HG02759 (cell line): ENCODE data around the gene CYB561.

ENCODE experiments used
- ATAC-seq: cut with Tn5 transposase; IDR thresholded peaks from one replicate; pipeline ENCODE4 v1.9.1; 2021; ENCODE audit warnings: mild to moderate bottlenecking, moderate library complexity; ENCODE audit not compliant: unreplicated experiment

The CYB561 gene

DNA sequence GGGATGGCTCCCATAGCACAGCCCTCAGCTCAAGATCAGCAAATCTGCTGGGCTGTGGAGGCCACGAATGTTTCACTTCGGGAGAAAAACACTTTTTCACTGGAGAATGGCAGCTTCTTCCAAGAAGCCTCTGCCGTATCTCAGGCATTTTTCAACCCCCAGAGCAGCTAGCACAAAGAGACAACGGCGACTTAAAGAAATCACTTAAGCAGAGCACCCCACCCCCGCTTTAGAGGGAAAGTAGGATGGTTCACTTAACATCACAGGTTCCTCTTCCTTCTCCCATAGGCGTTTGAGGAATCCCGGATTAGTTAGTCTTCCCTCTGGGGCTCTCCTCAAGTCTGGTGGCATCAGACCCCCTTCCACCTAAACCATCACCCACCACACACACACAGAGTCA, 27.6 kb downstream of the CYB561 start:
- ATAC-seq, result no peak

DNA sequence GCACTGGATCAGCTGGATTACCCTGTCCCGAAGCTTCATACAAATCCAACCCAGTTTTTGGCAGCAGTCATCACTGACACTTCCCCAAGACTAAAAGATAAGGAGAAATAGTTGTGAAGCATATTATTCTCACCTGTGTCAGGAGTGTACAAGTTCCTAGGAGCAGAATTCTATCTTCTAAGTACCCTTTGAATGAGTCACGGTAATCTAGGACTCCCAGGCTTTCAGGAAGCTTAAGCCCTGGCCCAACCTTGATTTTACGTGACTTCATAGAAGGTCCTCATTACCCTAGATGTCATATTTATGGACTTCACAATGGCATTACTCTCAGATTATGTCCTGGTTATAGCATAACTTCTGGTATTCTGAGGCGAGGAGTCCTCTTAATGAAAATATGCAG, 31.9 kb downstream of the CYB561 start:
- no peak for ATAC-seq

DNA sequence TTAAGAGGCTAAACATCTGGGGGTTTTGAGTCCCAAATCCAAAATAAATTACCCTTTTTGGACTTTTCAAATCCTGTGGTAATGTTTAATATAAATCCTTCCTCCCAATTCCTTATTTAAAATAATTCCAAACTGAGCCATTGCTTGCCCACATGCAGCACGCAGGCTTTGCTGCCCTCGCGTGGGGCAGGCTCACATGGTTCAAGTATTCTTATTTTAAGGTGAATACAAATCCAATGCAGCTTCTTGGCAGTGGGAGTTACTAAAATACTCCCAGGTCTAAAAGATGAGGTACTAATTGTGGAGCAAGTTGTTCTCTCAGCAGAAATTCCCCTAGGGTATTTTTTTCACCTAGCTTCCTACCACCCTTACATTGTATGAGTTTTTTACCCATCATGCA, 33.0 kb downstream of the CYB561 start:
- no peak for ATAC-seq

DNA sequence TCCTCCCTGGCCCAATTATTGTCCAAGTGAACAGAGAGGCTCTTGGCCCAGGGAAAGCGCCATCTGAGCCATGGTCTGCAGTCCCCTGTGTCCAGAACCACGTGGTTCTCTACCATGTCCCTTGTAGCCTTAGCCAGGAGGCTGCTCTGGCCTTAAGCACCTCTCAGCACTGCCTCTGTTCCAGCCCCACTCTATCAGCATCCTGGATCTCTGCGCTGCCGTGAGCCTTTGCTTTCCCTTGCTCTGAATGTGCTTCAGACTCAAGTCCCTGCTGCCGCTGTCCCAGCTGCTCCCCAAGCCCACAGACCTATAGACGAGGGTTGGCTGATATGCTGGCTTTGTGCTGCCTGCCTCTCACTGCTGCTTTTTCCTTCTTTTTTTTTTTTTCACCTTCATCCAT, 33.9 kb downstream of the CYB561 start:
- ATAC-seq, result no peak

DNA sequence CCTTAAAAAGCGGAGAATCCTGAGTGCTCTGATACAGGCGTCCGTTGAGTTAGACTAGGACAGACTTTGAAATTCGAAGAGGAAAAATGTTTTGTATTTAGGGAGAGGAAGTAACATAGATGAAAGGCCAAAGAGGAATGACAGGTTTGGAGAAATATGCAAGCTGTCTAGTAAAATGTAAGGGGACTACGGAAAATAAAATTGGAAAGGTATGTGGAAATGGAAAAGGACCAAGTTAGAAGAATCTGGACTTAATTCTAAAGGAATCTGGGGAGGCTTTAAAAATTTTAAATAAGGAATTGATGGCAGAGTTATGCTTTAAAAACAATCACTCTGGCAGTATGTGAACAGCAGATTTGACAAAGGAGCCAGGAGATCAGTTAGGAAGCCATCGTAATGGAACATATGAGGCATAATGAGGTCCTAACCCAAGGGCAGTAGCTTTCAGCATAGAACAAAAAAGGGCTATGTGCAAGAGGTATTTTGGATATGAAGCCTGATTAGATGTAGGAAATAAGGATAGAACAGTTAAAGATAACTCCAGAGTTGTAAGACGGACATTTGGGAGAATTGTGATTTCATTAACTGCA, 38.3 kb downstream of the CYB561 start:
- no peak for ATAC-seq

DNA sequence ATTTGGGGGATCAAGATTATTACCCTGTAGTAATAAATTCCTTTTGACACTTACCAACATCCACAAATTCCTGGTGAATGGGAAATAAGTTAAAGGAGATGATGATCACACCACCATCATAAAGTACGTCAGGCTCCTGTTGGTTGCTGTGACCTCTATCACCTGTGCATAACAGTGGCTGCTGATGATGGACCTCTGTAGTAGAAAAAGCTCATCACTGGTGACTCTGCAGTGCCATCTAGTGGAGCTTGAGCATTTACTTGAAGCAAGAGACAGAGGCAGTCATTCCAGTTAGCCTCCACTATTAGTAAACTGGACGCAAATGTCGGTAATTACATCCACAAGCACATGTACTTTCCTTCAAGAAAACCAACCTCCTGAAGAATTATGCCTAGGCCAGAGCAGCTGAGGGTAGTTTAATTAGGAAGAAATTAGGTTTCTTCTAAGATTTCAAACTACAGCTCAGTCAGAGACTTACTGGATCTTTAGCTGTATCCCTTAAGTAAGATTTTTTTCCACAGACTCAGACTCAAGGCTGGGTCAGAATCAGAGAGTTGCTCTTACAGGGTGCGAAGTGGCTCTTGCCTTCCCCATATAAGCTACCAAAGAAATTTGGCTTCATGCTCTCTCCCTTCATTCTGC, 39.3 kb downstream of the CYB561 start:
- peak; percentile 71 for ATAC-seq

DNA sequence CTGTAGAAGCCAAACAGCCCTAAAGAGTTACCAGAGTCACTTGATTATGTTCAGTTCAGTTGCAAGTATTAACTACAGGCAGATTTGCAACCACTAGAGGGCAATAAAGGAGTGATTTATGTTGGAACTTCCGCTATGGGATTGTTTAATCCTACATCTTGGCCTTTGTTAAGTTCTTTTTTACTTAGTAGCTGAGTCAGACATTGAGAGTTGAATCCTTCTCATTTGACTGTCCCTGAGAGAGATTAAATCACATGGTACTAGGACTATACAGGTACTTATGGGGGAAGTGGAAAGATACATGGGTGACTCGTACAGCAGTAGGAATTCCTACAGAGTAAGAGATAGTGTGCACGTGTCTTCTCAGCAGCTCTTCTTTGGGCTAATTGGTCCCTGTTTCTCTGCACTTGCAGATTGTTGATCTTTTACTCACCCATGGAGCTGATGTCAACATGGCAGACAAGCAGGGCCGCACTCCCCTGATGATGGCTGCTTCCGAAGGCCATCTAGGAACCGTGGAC, 40.3 kb downstream of the CYB561 start:
- no peak for ATAC-seq

DNA sequence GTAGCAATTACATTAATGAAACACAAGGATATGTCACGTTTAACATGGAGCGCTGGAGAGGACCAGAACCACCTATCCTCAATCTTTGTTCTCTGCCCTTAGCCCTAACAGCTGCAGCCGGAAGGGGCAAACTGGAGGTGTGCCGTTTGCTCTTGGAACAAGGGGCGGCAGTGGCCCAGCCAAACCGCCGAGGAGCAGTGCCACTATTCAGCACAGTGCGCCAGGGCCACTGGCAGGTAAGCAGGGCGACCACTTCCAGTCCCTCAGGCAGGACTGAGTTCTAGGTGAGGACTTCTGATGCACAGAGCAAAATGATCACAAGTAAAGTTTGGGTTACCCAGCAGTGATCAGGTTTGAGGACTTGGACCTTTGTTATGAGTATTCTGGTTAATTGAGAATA, 41.1 kb downstream of the CYB561 start:
- ATAC-seq, result no peak

DNA sequence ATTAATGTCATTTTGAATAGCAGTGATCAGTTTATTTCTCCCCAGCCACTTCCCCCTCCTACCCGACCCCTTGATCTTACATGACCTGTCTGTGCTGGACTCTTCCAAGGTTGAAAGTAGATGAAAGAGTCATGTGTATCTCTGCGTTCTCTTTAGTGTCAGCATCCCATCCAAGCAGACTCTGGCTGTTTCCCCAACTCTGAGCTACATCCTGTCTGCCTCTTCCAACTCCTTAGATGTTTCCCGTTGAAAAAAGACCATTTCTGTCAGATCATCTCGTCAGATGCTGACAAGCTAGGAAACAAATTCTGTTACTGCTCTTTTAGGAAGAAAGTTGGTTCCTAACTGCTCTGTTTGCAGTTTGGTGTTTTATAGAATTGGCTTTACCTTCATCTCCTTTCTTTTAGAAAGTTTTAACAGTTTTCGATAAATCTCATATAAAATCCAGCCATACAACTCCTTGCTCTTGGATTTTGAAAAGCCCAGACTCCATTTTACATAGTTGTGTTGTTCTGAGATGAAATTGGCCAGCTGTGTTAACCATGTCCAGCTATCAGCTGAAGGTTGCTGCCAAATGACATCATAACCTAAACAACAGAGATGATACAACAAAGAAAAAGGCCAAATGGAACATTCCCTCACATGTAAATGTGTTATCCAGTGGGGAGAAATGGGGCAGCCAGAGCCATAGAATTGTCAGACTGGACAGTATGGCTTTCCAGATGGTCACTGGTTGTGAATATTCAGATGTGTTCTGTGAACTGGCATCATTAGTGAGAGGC, 43.5 kb downstream of the CYB561 start:
- no peak for ATAC-seq

DNA sequence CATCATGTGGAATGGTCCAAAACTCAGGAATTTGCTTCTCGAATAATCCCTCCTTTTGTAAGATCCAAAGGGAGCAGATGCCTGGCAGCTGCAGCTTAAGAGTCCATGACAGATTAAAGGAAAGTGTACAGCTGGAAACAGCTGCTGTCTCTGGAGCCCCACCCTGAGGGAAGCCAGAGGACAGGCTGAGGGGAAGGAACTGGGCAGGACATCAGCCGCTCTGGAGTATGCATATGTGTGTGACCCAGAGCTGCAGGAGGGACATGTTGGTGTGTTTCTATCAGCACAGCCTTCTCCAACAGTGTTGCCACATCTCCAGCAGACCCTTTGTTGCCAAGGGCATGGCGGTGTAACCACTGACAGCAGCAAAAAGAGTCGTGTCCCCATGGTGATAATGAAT, 46.2 kb downstream of the CYB561 start:
- no peak for ATAC-seq

DNA sequence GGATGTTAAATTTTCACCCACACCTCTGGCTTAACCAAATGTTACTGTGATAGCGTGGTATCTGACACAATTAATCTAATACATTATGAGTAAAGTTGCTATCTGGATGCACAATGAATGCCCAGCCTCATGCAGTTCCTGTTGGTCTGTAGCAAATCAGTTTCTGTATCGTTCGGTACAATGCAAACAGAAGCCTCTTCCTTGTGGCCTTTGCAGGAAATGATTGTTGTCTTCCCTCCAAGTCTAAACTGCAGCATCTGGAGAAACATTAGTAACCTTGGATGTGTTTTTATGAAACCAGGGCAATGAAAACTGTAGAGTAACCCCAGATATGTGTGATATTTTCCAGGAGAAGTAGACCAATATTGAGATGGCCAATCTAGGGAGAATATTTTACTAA, 46.8 kb downstream of the CYB561 start:
- no peak for ATAC-seq

DNA sequence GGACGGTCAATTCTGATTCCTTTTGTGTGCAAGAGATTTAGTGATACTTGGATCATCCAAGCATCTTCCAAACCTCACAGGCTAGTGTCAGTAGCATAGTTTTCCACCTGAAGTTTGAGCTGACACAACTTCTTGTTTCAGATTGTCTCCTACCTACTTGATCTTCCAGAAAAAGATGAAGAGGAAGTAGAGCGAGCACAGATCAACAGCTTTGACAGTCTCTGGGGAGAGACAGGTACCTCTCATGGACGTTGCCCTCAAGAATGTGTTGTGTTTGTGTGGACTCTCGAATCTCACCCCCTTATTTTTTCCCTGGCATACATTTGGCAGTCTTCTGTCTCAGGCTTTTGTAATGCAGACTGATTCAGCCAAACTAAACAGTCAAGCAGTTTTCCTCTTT, 47.4 kb downstream of the CYB561 start:
- no peak for ATAC-seq

DNA sequence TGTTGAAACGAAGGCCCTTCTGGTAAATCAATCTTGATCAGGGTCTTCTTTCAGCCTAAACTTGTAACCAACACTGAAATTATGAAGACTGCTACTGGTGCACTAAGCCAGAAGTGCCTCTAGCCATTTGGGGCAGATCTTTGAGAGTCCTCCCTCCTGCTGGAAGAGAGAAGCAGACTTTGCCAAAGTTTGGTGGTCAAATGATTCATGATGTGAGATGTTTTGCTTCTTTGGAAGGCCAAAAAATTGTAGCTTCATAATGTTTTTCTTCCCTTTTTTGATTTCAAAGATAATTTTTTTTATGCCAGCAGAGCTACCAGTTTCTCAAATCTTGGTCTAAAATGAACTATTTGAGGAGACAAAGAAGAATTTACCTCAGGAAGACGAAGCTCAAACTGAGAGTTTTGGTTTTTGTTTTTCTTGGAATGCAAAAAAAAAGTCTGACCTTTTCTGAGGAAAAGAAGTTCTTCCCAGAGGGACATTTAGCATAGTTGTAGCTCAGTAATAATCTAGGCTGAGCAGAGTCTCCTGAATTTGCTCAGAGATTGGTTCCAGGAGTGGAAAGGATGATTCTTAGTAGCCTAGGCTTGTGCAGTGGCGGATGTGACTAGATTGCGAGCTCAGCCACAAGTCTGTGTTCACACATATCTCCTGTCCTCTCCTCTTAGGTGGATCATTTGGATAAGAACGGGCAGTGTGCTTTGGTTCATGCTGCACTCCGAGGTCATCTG, 50.9 kb downstream of the CYB561 start:
- ATAC-seq, result no peak

DNA sequence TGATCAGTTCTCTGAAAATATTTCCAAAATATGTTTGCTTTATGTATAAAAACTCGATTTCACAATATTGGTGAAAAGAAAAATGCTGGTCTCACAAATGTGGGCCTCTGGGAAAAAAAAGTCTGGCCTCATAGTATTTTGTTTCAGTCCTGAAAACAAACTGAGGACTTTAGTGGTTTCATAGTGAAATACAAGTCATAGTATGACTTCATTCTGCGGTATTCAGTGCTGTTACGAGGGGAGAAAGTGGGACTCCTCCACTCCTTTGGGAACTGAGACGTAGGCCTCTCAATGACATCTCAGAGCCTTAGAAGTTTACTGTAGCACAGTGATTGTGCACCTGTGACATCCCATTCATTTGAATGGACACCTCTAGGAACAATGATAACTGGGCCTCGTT, 56.0 kb downstream of the CYB561 start:
- ATAC-seq, result no peak

DNA sequence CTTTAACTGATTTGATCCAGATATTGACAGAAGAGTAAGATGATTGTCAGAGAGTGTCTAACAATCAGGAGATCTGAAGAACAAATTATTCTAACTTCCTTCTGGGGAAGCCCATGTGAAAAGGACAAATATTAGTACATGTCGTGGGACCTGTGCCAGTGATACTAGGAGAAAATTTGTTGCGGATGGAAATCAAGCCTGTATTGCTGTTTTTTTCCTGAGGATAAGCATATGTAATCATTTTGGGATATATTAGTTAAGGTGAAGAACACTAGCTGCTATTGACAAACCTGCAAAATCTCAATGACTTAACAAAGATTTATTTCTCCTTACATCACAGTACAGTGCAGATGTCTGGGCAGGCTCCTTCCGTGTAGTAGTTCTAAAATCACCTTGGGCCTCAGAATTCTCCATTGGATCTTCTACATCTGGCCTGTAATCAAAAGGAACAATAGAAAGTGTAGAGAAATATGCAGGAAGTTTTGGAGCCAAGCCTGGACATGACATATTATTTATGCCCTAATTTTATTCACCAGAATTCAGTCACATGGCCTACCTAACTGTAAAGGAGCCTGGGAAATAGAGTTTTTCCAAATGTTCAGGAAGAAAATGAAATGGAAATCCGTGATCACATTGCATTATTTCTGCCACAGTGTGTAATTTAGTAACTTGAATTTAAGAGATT, 58.3 kb downstream of the CYB561 start:
- ATAC-seq, result no peak

DNA sequence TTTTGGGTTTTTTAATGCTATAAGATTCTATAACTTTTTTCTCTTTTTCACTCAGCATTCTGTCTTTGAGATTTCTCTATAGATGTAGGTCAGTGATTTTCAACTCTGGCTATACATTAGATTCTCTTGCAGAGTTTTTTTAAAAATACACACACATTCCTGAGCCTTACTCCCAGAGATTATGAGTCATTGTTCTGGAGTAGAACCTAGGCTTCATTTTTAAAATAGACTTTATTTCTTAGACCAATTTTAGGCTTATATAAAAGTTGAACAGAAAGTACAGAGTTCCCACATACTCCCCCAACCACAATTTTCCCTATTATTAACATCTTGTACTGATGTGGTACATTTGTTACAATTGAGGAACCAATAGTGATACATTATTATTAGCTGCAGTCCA, 63.3 kb downstream of the CYB561 start:
- no peak for ATAC-seq
